GM18909 (cell line): ENCODE data around the gene S100A3.
"Not testable (repeated sequence)": the region's sequence is repeated elsewhere in the genome, so short reads cannot be mapped to it uniquely, and the experiment has no call there.

Experiments
- ATAC-seq: cut with Tn5 transposase; IDR thresholded peaks from one replicate; pipeline ENCODE4 v1.9.1; 2021; ENCODE audit warnings: mild to moderate bottlenecking; ENCODE audit not compliant: unreplicated experiment, poor library complexity

S100A3 gene

DNA sequence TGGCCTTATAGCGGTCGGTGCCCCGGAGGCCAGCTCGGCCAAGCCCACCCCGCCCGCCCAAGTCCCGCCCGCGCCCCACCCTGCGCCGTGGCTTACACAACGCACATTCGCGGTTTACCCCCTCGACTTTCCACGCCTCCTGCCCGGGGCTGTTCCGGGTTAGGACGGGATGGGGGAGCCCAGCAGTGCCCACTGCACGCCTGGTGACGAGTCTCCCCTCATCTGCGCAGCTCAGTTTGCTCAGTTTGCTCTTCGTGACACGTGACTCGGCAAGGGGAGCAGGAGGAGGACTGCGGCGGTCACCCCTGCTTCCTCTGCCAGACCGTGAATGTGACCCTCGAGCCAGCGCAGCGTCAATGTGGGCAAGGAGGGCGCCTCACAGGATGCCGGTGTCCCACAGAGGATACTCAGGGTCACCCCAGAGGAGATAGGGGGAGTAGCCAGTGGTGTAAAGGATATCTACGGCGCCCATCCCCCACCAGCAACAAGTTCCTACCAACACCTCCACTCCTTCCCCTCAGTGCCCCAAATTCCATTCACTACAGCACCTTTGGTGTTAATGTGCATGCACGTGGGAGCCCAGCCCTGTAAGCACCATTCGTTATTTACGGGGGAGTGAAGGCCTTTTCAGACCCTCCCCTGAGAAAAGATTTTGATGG is 12.9 kb downstream of the S100A3 start:
- peak; percentile 46 for ATAC-seq

DNA sequence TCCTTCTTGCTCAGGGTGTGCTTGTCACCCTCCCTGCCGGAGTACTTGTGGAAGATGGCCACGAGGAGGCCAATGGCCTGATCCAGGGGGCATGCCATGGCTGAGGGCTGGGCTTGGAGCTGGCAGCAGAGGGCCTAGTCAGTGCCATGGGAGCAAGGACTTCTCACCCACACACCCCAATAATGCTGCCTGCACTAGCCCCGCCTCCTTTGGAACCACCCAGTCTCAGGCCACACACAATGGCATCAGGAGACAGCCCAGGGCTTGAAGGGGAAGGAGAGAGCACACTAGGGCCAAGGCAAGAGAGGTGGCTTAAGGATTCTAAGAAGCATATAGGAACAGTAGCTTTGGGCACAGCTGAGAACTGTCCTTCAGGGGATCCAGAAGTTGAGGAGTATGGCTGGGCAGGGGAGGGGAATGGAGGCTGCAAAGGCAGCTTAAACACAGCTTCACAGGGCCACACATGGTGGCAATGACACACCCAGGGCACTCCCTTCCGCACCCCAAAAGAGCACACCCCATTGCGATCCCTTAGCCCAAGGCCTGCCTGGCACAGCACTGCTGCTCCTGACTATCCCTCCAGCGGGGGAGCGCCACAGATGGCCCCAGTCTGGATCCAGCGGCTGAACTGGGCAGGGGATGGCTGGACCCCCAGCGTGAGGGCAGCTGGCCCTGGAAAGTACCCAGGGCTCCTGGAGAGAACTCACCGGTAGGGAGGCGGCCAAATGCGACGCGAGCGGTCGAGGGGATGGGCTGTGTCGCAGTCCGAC is 13.6 kb downstream of the S100A3 start, which contains the start of gene S100A6:
S100A6 (minus strand) TSS at position 750 of the 770 bp plus-strand sequence; CDS start at position 98, 652 bp downstream.
- ATAC-seq: peak; percentile 32

- no peak for ATAC-seq
Measured at GRCh38 chr1:153534925-153535241, 14.2 kb downstream of the S100A3 start.

DNA sequence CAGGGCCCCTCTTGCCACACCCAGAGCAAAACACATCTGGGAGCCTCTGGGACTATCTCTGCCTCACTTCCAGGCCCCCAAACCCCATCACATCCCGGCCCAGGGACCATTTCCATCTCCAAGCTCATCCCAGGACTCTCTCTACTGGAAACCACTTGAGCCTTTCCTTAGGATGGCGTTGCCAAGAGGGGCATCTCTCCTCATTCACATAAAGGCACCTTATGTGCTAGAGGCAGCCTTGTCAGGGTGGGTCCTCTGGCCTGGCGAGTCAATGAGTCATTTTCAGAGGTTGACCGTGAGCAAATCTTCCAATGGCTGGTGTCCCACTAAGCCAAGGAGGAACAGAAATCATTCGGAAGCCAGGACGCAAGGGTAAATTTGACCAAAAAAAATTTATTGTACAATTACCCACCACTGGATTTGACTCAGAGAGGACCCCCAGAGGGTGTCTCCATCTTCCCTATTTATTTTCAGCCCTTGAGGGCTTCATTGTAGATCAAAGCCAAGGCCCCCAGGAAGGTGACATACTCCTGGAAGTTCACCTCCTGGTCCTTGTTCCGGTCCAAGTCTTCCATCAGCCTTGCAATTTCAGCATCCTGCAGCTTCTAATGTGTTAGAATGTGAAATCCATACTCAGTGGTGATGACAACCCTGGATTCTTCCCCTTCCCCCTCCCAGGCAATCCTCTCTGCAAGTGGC is 14.7 kb downstream of the S100A3 start:
- no peak for ATAC-seq

- ATAC-seq: no peak
Measured at GRCh38 chr1:153533689-153534201, 15.3 kb downstream of the S100A3 start.

DNA sequence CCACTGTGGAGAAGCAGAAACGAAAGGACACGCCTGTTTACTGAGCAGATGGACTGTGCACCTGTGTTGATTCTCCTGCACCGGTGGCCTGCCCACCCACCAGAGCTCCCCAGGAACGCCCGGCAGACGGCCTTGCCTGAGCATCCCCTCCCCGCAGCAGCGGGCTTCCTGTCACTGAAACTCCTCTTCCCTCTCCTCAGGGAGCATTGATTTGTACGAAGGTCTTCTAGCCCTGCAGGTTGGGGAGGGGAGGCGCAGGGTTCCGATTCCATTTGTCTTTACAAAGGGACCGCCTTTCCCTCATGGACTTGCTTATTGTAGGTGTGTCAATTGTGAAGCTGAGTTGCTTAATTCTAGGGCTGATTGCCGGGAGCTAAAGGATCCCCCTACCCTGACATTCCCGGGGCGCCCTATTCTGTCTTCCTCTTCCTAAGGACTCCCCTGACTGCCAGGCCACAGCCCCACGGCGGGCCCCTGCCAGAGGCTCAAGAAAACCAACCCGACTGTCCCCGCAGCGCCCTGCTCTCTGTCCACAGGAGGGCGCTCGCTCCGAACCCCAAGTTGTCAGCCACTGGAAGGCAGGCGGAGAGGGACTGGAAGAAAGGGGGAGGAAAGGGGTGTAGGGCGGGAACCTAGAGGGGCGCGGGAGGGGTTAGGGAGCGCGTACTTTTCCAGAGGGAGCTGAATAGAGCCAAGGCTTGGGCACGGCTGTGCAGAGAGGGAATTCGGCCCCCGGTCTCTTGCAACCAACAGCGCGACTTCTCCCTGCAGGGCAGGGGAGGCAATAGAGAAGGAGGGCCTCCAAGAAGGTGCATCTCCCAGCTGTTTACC is 16.1 kb downstream of the S100A3 start:
- no peak for ATAC-seq

DNA sequence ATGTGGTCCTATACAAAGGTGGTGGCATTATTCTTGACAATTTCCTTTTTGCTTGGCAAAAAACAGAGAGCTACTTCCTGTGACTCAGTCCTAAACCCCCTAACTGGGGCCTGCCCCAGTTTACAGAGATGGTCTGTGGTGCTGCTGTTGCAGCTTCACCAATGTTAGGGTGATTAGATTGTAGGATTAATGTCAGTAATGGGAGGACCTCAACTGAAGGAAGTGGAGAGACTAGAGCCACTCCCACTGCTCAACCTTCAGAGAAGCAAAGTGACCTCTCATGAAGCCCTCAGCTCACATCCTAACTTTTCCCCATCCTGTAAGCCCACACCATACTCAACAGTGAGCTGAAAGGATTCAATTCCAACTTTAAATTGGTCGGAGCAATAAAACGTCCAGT is 16.9 kb downstream of the S100A3 start:
- ATAC-seq: no peak

DNA sequence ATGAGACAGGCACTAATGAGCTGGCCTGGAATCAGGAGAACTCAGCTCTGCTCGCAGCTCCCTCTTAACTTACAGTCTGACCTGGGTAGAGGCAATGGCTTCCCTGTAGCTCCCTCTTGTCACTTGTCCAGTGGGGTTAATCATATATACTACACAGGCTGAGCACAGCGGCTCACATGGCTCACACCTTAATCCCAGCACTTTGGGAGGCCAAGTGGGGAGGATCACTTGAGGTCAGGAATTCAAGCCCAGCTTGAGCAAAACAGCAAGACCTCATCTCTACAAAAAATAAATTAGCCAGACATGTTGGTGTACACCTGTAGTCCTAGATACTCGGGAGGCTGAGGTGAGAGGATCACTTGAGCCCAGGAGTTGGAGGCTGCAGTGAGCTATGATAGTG is 17.4 kb downstream of the S100A3 start:
- ATAC-seq: no peak

- ATAC-seq: no peak
Measured at GRCh38 chr1:153527683-153528040, 21.4 kb downstream of the S100A3 start.

- no peak for ATAC-seq
Measured at GRCh38 chr1:153527023-153527682, 21.9 kb downstream of the S100A3 start.

DNA sequence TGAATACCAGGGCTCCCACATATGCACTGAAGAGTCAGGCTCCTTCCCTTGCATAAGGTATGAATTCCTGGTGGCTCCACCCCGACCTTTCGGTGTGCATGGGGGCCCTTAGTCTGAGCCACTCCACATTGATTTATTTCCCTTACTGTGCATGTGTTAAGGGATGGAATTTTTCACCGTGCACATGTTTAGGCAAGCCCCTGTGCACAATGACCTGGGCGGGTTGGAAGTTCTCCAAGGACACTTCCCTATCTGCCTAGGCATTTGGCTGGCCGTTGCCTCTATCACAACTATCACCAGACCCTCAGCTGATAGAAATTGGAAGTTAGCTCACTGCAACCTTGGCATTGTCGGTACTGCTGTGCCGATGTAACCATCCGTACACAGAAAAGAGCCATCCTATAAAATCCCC is 22.9 kb downstream of the S100A3 start:
- ATAC-seq: no peak

DNA sequence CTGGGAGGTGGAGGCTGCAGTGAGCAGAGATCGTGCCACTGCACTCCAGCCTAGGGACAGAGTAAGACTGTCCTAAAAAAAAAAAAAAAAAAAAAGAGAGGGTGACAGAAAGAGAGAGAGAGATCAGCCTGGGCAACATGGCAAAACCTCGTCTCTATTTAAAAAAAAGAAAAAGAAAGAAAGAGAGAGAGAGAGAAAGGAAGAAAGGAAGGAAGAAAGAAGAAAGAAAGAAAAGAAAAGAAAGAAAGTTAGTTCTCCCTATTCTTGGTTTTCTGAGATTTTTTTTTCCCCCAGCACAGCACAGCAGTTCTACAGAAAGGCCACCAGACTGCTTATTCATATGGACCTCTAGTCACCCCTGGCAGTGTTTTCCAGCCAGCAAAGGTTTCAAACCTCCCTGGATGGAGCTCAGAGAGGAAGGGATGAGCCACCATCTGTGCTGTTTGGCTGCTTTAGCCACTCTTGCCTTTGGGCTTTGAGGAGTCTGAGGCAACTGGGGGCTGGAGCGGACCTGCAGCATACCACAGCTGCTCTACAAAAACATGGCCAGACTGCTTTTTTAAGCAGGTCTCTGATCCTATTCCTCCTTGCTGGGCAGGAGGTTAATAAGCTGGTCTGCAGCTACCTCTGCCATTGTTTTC is 23.9 kb downstream of the S100A3 start:
- ATAC-seq: no peak

GRCh38 chr1:153522353-153523048 is 26.6 kb downstream of the S100A3 start:
- ATAC-seq: not testable (repeated sequence)

DNA sequence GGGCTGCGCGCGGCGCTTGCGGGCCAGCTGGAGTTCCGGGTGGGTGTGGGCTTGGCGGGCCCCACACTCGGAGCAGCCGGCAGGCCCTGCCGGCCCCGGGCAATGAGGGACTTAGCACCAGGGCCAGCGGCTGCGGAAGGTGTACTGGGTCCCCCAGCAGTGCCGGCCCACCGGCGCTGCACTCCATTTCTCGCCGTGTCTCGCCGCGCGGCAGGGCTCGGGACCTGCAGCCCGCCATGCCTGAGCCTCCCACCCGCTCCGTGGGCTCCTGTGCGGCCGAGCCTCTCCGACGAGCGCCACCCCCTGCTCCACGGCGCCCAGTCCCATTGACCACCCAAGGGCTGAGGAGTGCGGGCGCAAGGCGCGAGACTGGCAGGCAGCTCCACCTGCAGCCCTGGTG is 27.2 kb downstream of the S100A3 start:
- not testable (repeated sequence) for ATAC-seq

GRCh38 chr1:153520818-153521476 is 28.1 kb downstream of the S100A3 start:
- no peak for ATAC-seq

DNA sequence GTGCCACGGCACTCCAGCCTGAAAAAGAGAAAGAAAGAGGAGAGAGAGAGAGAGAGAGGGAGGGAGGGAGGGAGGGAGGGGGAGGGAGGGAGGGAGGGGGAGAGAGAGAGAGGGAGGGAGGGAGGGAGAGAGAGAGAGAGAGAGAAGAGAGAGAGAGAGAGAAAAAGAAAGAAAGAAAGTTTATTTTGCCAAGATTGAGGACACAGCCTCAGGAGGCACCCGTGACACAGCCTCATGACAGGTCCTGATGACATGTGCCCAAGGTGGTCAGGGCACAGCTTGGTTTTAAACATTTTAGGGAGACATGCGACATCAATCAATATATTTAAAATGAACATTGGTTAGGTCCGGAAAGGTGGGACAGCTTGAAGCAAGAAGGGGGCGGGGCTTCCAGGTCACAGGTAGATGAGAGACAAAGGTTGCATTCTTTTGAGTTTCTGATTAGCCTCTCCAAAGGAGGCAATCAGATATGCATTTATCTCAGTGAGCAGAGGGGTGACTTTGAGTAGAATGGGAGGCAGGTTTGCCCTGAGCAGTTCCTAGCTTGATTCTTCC is 28.8 kb downstream of the S100A3 start:
- not testable (repeated sequence) for ATAC-seq

DNA sequence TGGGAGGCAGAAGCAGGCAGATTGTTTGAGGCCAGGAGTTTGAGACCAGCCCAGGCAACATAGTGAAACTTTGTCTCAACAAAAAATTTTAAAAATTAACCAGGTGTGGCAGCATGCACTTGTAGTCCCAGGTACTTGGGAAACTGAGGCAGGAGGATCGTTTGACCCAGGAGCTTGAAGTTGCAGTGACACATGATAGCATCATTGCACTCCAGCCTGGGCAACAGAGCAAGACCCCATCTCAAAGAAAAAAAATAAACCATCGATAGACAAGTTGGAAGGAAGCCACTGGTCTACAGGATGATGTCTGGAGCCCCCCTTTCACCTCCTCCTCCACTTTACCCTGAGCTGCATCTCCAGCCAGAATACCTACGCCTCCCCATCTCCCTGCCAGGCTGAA is 29.8 kb downstream of the S100A3 start:
- ATAC-seq: no peak
